SK-N-MC (cell line): Measurements from ENCODE around the gene COPZ1.
A peak's percentile ranks its signal among the peaks of the same experiment; 100 is the strongest.

Source experiments
- DNase-seq: peaks from one replicate; pipeline ENCODE4 v3.0.0-alpha.2; 2011; ENCODE audit warnings: low read depth, low spot score
- H3K27ac ChIP-seq: fragments of 200-600 bp; sonication (generic); 2 replicates; pipeline ENCODE4 v1.5.1; 2016; ENCODE audit warnings: mixed run types
- H3K36me3 ChIP-seq: fragments of 200-600 bp; sonication (generic); 2 replicates; pipeline ENCODE4 v1.6.1; 2017; ENCODE audit warnings: antibody characterized with exemption, low read length, mixed read lengths; ENCODE audit not compliant: insufficient read depth
- H3K4me3 ChIP-seq: fragments of 200-600 bp; sonication (generic); 2 replicates; pipeline ENCODE4 v1.5.1; 2016
- H3K9ac ChIP-seq: fragments of 200-600 bp; sonication (generic); 2 replicates; pipeline ENCODE4 v1.8.0; 2017; ENCODE audit warnings: mixed run types, mixed read lengths; ENCODE audit not compliant: insufficient read length
- H3K9me3 ChIP-seq: fragments of 200-600 bp; sonication (generic); 2 replicates; pipeline ENCODE4 v1.6.1; 2017; ENCODE audit warnings: low read depth, mild to moderate bottlenecking, antibody characterized with exemption, low read length, moderate library complexity, mixed read lengths
- EZH2 ChIP-seq: fragments of 200-600 bp; sonication (generic); IDR thresholded peaks from one replicate; pipeline ENCODE4 v1.6.1; 2017; ENCODE audit warnings: antibody characterized with exemption
- FOXP2 ChIP-seq: optimal IDR thresholded peaks from 2 replicates; pipeline ENCODE3; 2011; ENCODE audit warnings: mild to moderate bottlenecking, moderate library complexity; ENCODE audit not compliant: insufficient read depth; ENCODE audit errors: extremely low read length, control extremely low read depth
- POLR2AphosphoS5 ChIP-seq: IDR thresholded peaks from 2 replicates; pipeline ENCODE4 v1.6.1; 2012; ENCODE audit warnings: mild to moderate bottlenecking, low read depth, low read length, borderline replicate concordance

Gene COPZ1

GRCh38 chr12:54375259-54375579 is 50.3 kb downstream of the COPZ1 start:
- Histone ChIP-seq H3K9me3 (no peaks in the 10 kb centered on the region), H3K9ac (peak overlapping the region; percentile 64), H3K4me3 (no peak overlapping the region), H3K36me3 (no peaks in the 10 kb centered on the region; the same call in 1 of the 2 replicates), H3K27ac (peak overlapping the region; percentile 84)
- TF ChIP-seq POLR2AphosphoS5 (no peak), EZH2 (no peak), FOXP2 (no peak)
- DNase-seq: no peak

GRCh38 chr12:54376596-54376995 is 51.7 kb downstream of the COPZ1 start:
- Histone ChIP-seq H3K9ac (no peak overlapping the region), H3K4me3 (no peak overlapping the region), H3K27ac (no peak overlapping the region), H3K9me3 (no peaks in the 10 kb centered on the region), H3K36me3 (peaks cover 3% of the 10 kb centered on the region; the same call in 1 of the 2 replicates)
- TF ChIP-seq POLR2AphosphoS5: no peak
- no peak for TF ChIP-seq EZH2
- no peak for TF ChIP-seq FOXP2
- no peak for DNase-seq

GRCh38 chr12:54377007-54377406 is 52.1 kb downstream of the COPZ1 start:
- H3K9me3 ChIP-seq: no peaks in the 10 kb centered on the region
- no peak overlapping the region for H3K27ac ChIP-seq
- no peak overlapping the region for H3K4me3 ChIP-seq
- H3K9ac ChIP-seq: no peak overlapping the region
- peaks cover 4% of the 10 kb centered on the region; the same call in 1 of the 2 replicates for H3K36me3 ChIP-seq
- TF ChIP-seq FOXP2 (no peak), EZH2 (no peak), POLR2AphosphoS5 (no peak)
- no peak for DNase-seq

DNA sequence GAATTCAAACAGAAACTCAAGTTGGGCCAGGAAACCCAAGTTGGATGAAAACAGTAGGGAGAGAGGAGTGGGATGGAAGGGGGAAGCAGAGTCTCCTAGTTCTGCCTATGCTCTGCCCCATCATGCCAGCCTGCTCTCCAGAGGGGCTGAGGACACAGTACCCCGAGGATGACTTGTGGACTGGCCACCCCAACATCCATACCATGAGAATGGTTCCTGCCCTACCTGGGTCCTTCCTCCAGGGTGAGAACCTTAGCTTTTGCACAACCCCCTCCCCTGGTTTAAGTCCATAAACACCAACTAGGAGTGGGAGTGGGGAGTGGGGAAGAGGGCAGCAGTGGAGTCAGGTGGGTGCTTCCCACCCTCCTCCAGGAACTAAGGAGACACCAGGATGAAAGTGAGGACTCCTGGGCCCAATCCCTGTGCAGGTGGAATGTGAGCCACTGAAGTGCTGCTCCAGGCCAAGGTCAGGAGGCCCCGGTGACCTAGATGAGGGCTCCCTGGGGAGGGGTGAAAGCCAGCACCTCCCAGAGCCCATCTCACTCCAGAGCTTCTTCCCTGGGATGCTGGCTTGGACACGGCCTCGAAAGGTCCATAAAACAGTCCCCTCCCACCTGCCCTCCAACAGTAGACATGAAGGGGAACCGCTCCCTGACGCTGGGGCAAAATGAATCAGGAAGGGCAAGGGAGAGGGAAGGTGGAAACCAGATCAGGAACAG is 53.0 kb downstream of the COPZ1 start:
- DNase-seq: no peak
- TF ChIP-seq FOXP2 (no peak), POLR2AphosphoS5 (no peak), EZH2 (no peak)
- H3K27ac ChIP-seq: no peak overlapping the region
- peaks cover 4% of the 10 kb centered on the region; the same call in 1 of the 2 replicates for H3K36me3 ChIP-seq
- H3K9me3 ChIP-seq: no peaks in the 10 kb centered on the region
- H3K4me3 ChIP-seq: no peak overlapping the region
- no peak overlapping the region for H3K9ac ChIP-seq

DNA sequence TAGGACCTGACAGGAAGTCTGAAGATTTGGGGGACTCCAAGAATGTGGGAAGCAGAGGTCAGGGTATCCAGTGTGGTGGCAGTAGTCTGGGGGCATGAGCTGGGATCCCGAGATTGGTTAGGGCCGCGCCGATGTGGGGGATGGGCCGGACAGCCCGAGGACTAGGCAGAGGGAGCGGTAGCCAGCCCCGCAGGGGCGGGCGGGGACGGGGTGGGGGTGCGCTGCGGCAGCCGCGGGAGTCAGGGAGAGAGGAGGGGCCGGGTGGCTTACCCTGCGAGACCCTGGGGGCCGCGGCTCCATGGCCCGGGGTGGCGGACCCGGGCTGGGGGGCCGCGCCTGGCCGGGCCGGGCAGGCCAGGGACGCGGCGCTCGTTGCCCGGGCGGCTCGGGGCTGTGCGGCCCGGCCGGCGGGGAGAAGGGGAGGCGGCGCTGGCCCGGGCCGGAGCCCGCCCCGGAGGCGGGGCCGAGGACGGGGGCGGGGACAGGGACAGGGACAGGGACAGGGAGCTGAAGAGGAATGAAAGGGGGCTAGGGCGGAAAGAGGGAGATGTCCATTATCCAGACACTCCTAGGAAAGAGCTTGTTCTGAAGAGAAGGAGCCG is 54.0 kb downstream of the COPZ1 start:
- Histone ChIP-seq H3K4me3 (peak overlapping the region; percentile 56), H3K27ac (no peak overlapping the region), H3K9me3 (no peaks in the 10 kb centered on the region), H3K36me3 (peaks cover 8% of the 10 kb centered on the region; the same call in 1 of the 2 replicates), H3K9ac (no peak overlapping the region)
- DNase-seq: no peak
- no peak for TF ChIP-seq POLR2AphosphoS5
- TF ChIP-seq EZH2: no peak

DNA sequence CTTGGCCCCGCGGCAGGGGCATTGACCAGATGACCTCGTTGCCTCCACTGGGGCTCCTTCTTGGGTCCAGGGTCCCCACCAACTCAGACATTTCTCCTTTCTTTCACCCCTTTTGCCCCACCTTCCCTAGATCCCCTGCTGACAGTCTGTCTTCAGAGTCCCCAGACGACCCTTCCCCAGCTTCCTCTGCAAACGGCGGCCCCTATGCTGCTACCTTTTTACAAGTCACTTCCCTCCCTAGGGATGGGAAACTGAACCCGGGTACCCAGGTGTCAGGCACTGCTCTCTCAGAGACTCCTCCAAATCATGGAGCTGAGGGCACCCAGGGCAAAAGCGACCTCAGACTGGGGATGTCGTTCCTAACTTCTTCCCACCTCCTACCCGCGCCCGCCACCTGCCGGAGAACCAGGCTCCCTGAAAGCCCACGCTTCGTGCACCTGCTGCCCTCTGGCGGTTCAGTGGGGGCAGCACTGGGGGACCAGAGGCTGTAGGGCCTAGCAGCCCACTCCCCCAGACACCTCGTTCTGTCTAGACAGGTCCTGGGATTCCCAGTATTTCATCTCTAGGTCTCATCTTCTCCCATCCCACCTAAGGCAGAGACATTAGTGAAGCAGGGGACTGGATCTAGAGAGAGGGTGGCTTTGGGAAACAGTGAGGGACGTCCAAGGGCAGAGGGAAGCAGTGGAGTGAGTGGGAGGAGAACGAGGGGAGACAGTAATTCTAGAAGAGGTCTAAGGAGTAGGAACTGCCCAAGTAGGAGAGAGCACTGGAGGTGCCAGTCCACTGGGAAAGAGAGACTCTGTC is 54.7 kb downstream of the COPZ1 start:
- Histone ChIP-seq H3K36me3 (peaks cover 8% of the 10 kb centered on the region; the same call in 1 of the 2 replicates), H3K9ac (no peak overlapping the region), H3K27ac (0 out of 2 replicates have a peak overlapping the region, but pooled peaks have one; percentile 54), H3K9me3 (no peaks in the 10 kb centered on the region), H3K4me3 (peak overlapping the region; percentile 56)
- no peak for TF ChIP-seq FOXP2
- no peak for DNase-seq

GRCh38 chr12:54381136-54381535 is 56.2 kb downstream of the COPZ1 start:
- Histone ChIP-seq H3K4me3 (no peak overlapping the region), H3K27ac (no peak overlapping the region), H3K36me3 (peaks cover 8% of the 10 kb centered on the region; the same call in 1 of the 2 replicates), H3K9ac (no peak overlapping the region), H3K9me3 (no peaks in the 10 kb centered on the region)
- no peak for TF ChIP-seq FOXP2
- TF ChIP-seq POLR2AphosphoS5: no peak
- TF ChIP-seq EZH2: no peak
- no peak for DNase-seq

GRCh38 chr12:54383041-54383609 is 58.2 kb downstream of the COPZ1 start:
- DNase-seq: no peak
- no peak for TF ChIP-seq EZH2
- TF ChIP-seq FOXP2: no peak
- no peak for TF ChIP-seq POLR2AphosphoS5
- Histone ChIP-seq H3K9ac (no peak overlapping the region), H3K9me3 (no peaks in the 10 kb centered on the region), H3K4me3 (no peak overlapping the region), H3K27ac (no peak overlapping the region), H3K36me3 (peaks cover 8% of the 10 kb centered on the region; the same call in 1 of the 2 replicates)
